BJ (cell line): ENCODE data around the gene CGAS. TPM values are rescaled to one million over a fixed set of nuclear protein-coding genes. Genes with fewer than 3 reads are reported as not detected.

Experiments
- CTCF ChIA-PET: fragments of 350-600 bp; formaldehyde crosslinking; extraction: SDS; loops from one replicate; lab custom pipeline; 2021; ENCODE audit warnings: antibody characterized with exemption, inconsistent platforms; lab: Yijun Ruan, JAX
- POLR2A ChIA-PET: fragments of 300-600 bp; sonication (Branson Sonifier 250); formaldehyde crosslinking; extraction: SDS; loops from one replicate; lab custom pipeline; 2021; ENCODE audit warnings: antibody characterized with exemption; lab: Charles Lee
- DNase-seq: peaks from one replicate; pipeline ENCODE4 v3.0.0-alpha.2; 2011; ENCODE audit warnings: low read depth
- H3K27me3 ChIP-seq: 2 replicates; pipeline ENCODE4 v1.6.0; 2011; ENCODE audit warnings: low read length; ENCODE audit not compliant: control insufficient read depth, insufficient read depth
- H3K36me3 ChIP-seq: 2 replicates; pipeline ENCODE4 v1.5.1; 2011; ENCODE audit warnings: low read length; ENCODE audit not compliant: control insufficient read depth, insufficient read depth
- H3K4me3 ChIP-seq: 2 replicates; pipeline ENCODE4 v1.5.1; 2011; ENCODE audit warnings: low read depth, mild to moderate bottlenecking, control low read depth, low read length
- CTCF ChIP-seq: IDR thresholded peaks from 2 replicates; pipeline ENCODE4 v1.5.1; 2011; ENCODE audit warnings: low read depth, mild to moderate bottlenecking, control low read depth, inconsistent platforms, low read length, moderate library complexity; ENCODE audit not compliant: insufficient read depth
- polyA plus RNA-seq: library from polyadenylated mRNA; depleted of rRNA; stranded (reverse); fragments of >200 nt; gene quantifications from 2 replicates; pipeline ENCODE4 v1.2.3, GENCODE V29; 2011

CGAS gene
- polyA plus RNA-seq, 1 experiment, result 1.5 TPM

DNA sequence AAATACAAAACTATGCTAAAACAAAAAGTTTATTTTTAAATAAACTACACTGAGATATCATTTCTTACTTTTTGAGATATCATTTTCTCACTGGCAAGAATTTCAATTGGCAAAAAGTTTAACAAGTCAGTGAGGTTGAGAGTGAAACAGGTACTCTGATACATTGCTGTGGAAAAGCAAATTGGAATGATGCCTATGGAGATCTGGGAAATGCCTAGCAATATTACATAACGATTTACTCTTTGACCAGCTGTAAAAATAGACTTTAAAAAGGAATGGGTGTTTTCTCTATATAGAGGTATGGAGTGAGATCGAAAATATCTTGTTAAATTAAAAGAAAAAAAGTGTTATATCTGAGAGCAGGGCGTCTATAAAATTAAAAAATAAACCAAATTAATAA is 16.9 kb downstream of the CGAS start:
- ChIA-PET POLR2A (interaction anchor here (1.1 kb wide), 1 partner anchor 16 kb away, joined by 3 read pairs; no protein-coding TSS in a partner anchor), CTCF (interaction anchor here (0.7 kb wide), 1 partner anchor 12 kb away, joined by 3 read pairs; no protein-coding TSS in a partner anchor)
- no peaks in the 10 kb centered on the region for H3K27me3 ChIP-seq
- no peak overlapping the region for H3K4me3 ChIP-seq
- DNase-seq, result no peak
- peaks cover 3% of the 10 kb centered on the region for H3K36me3 ChIP-seq
- TF ChIP-seq CTCF, result no peak

- TF ChIP-seq CTCF, result no peak
- CTCF ChIA-PET, result no interaction called here
Measured at GRCh38 chr6:73421534-73421933, 30.6 kb downstream of the CGAS start.

DNA sequence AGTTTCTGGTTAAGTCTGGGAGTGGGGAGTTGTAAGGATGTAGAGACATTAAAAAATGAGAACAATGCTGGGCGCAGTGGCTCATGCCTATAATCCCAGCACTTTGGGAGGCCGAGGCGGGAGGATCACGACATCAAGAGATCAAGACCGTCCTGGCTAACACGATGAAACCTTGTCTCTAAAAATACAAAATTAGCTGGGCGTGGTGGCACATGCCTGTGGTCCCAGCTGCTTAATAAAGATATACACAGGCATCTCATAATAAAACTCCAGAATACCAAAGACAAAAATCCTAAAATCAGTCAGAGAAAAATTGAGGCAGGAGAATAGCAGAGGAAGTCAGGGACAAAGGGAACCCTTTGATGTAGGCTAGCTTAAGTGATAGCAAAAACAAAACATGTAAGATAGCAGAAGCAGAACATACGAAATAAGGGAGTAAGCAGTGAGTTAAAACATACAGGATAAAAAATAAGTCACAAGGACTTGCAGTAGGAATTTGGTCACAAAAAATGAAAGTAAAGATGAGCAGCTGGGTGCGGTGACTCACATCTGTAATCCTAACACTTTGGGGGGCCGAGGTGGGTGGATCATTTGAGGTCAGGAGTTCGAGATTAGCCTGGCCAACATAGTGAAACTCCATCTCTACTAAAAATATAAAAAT is 33.9 kb downstream of the CGAS start:
- CTCF ChIA-PET, result no interaction called here
- no peaks in the 10 kb centered on the region for H3K27me3 ChIP-seq
- no peaks in the 10 kb centered on the region; the same call in 1 of the 2 replicates for H3K36me3 ChIP-seq
- POLR2A ChIA-PET, result no interaction called here
- no peak overlapping the region for H3K4me3 ChIP-seq
- TF ChIP-seq CTCF, result no peak
- DNase-seq, result no peak

More at GRCh38 chr6:73421534-73421933, 30.6 kb downstream of the CGAS start:
- Histone ChIP-seq H3K4me3 (no peak overlapping the region), H3K27me3 (no peaks in the 10 kb centered on the region), H3K36me3 (no peaks in the 10 kb centered on the region; the same call in 1 of the 2 replicates)
- DNase-seq, result no peak
- POLR2A ChIA-PET, result no interaction called here

DNA sequence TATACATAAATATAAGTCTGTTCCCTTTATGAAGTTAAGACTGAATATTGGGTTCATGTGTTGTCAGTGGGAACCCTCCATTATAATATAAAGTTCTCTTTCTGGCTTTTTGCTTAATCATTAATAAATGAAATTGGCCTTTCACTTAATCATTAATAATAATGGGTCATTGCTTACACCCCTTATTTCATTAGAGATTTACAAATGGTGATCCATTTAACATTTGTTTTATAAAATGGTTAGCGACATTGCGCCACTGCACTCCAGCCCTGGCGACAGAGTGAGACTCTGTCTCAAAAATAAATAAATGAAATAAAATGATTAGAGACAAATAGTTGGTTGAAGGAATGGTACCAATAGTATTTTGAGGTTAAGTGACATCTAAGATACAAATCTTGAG is 39.0 kb downstream of the CGAS start:
- H3K36me3 ChIP-seq, result no peaks in the 10 kb centered on the region
- no peak overlapping the region for H3K4me3 ChIP-seq
- ChIA-PET CTCF (no interaction called here), POLR2A (no interaction called here)
- DNase-seq, result no peak
- no peak for TF ChIP-seq CTCF
- H3K27me3 ChIP-seq, result no peaks in the 10 kb centered on the region

- H3K4me3 ChIP-seq, result no peak overlapping the region
- no peaks in the 10 kb centered on the region for H3K27me3 ChIP-seq
- no peak for DNase-seq
- CTCF ChIA-PET, result no interaction called here
- POLR2A ChIA-PET, result no interaction called here
- TF ChIP-seq CTCF, result no peak
- no peaks in the 10 kb centered on the region for H3K36me3 ChIP-seq
Measured at GRCh38 chr6:73409395-73409794, 42.7 kb downstream of the CGAS start.
